Activated gamma-delta T cell treated with Interleukin-2 at 50 U/mL for 16 hours (primary cell): ENCODE measurements around the gene PHETA1.

ENCODE experiments used
- DNase-seq: peaks from one replicate; pipeline ENCODE4 v3.0.0-alpha.2; 2020

The PHETA1 gene

DNA sequence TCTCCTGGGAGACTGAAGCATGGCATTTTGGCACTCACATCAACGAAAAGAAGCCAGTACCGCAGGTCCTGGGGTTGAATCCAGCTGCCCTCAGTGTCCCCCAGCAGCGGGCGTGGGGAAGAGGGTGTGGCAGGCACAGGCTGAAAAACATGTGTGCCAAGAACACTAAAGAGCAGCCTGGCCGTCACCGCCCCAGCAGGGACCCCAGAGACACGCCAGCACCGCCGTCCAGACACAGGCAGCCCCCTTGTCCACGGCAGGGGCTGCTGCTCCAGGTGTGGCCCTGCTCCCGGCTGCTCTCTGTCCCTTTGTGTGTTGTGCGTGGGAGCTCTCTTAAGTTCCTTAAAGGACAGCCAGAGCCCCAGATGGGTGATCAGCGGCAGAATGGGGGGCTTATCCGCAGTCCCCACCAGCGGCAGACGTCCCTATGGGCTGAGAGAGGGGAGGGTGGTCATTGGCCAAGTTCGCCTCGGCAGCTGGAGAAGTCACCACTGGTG, 556 bp downstream of the PHETA1 start:
- no peak for DNase-seq

GRCh38 chr12:111367661-111368221, 1.2 kb downstream of the PHETA1 start:
- DNase-seq, result no peak

GRCh38 chr12:111366583-111366982, 2.3 kb downstream of the PHETA1 start:
- no peak for DNase-seq

- no peak for DNase-seq
Observed at GRCh38 chr12:111366075-111366474, 2.8 kb downstream of the PHETA1 start.

DNA sequence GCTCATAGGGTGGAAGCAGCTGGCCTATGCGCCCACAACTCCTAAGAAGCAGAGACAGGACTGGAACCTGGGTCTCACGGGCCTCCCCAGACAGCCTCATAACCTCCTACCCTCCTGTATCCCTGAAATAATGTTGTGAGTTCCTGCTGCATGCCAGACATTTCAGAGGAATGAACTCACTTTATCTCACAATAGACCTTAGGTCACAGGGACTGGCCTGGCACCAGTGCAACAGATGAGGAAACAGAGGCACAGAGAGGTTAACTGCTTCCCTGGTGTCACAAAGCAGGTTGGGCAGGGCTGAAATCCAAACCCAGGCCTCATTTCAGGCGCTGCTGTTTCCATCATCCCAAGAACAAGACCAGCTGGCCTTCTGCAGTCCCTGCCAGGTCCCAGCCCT, 5.3 kb downstream of the PHETA1 start:
- no peak for DNase-seq

- DNase-seq, result no peak
Observed at GRCh38 chr12:111362687-111363475, 6.0 kb downstream of the PHETA1 start.

- no peak for DNase-seq
Observed at GRCh38 chr12:111361717-111362576, 6.9 kb downstream of the PHETA1 start.

- no peak for DNase-seq
Observed at GRCh38 chr12:111361073-111361716, 7.7 kb downstream of the PHETA1 start.

DNA sequence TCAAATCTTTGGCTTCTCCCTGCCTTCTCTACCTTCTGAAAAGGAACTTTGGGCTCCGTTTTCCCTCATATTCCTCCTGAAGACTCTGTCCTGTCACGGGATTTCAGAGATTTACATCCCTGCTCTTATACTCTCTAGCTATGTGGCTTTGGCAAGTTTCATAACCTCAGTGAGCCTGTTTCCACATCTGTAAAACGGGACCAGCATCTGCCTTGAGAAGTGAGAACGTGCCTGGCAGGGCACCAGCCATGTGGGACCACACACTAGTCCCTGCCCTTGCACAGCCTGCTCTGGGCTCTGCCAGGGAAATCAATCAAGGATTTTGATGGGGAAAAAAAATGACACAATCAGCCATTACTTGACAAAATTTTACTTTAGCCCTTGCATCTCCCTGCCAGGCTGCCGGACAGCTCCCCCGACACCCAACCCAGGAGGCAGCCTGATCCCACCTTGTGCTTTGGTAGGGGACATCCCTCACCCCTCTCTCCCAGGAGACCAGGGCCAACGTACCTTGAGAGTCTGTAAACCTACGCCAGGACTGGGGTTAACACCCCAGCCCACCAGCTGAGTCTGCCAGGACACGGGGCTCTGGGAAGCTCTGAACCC, 8.5 kb downstream of the PHETA1 start:
- no peak for DNase-seq

DNA sequence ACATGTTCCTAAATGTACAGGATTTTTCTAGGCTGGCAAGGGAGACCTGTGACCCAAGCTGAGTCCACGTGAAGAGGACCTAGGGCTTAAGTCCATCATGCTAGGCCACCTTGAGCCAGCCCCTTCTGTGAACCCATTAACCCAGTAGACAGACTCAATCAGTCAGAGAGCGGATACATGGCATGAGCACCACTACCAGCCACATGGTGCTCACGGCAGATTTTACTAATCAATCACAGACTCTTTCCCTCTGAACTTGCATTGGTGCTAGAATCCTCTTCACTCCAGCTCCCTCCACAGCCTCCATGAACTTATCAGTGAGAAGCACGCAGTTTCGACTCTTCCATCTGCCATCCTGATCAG, 9.0 kb downstream of the PHETA1 start:
- no peak for DNase-seq

DNA sequence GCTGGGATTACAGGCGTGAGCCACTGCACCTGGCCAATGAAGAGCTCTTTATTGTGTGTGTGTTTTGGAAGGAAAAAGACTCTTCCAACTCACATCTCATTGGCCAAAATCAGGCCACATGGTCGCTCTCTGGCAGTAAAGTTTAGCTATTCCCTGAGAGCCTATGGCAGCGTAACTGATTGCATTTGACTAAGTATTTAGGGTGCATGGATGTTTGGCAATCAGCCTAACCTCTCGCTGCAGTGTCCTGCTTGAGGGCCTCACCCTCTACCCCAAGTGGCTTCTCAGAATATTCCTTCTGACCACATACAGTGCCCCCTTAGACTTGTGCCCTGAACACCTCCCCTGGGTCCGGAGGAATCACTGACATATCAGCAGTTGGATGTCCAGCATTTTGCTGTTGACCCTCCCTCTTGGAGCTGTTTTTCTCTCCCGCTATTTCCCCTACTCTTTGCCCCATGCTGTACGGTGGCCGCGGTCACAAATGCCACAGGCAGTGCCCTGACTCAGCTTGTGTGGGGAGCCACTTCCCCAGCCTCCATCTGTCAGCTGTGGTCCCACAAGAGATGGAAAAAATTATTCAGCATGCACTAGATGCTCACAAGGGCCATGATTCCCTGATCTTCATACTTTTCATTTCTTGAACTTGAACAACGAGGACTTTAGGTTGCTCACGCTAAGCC, 9.5 kb downstream of the PHETA1 start:
- no peak for DNase-seq

GRCh38 chr12:111355201-111355925, 13.5 kb downstream of the PHETA1 start:
- no peak for DNase-seq

DNA sequence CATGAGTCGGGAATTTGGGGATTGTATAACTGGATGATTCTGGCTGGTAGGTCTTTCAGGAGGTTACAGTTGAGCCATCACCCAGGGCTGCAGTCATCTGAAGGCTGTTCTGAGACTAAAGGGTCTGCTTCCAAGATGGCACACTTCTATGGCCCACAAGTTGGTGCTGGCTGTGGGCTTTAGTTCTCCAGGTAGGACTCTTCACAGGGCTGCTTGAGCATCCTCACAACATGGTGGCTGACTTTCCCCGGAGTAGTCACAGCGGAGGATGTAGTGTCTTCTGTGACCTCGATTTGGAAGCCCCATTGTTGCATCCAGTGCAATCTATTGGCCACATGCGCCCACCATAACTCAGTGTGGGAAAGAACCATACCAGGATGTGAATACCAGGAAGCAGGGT, 14.4 kb downstream of the PHETA1 start:
- DNase-seq, result no peak

GRCh38 chr12:111353603-111354295, 15.1 kb downstream of the PHETA1 start:
- no peak for DNase-seq

DNA sequence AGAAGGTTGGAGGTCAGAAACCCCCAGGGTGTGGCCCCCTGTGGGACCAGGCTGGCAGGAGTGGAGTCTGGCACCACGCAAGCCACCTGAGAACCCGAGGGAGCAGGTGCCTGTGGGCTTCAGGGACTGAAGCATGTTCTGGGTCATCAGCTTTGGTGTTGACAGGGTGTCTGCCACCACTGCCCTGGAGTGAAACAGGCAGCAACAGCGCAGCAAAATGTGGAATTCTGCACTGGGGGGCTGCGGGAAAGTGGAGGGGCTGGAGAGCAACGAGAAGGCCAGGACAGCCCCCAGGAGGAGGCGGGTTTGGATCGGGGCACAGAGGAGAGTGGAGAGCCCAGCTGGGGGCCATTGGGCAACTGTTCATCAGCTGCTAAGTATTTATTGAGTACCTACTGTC, 15.9 kb downstream of the PHETA1 start:
- no peak for DNase-seq

DNA sequence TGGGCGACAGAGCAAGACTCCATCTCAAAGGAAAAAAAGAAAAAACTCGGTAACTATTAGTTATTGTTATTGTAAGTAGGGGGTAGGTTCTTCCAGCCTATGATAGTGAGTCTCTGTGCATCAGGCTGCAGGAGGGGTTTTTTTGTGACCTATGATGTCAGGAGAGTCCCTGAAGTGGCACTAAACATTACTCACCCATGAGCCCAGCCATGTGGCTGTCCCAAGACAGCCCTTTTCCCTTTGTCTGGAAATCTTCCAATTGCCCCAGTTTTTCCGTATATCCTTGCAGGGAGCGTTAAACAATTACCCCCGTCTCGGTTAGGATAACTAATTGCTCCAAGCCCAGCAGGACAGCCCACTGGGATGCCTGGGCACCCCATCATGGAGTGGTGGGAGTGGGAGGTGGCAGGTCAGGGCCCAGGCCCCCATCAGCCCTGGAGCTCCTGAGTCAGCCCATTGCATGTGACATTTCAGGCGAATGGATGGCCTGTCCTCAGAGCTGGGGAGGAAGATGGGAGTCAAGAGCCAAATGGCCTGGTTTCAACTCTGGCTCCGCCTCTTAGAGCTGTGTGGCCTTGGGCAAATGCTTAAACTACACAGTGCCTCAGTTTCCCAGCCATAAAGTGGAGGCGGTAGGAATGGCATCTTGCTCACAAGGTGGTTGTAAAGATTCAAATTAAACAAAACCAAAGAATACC, 16.4 kb downstream of the PHETA1 start:
- DNase-seq, result no peak

DNA sequence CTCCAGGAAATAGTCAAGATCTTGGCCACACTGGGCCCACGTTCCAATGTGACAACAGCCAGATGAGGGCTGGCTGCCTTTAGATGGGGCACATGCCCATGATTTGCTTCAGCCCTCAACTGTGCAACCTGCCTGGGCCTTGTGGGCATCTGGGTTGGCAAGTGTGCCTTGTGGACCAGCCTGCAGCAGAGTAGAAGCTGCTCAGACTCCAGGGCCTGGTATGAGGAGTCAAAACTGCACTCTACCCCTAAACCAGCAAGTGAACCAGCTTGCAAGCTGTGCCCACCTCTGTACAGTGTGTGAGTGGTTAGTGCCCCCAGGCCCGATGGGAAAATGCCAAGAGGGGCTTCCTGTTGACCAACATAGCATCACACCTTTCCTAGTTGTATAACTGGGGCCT, 17.9 kb downstream of the PHETA1 start:
- DNase-seq, result no peak

- no peak for DNase-seq
Observed at GRCh38 chr12:111349748-111350520, 19.0 kb downstream of the PHETA1 start.

- DNase-seq, result no peak
Observed at GRCh38 chr12:111349101-111349747, 19.7 kb downstream of the PHETA1 start.
